PC-9 (cell line): ENCODE results near the gene GALNT7.

Experiments
- EZH2 ChIP-seq: fragments of 200-600 bp; sonication (generic); IDR thresholded peaks from 2 replicates; pipeline ENCODE4 v1.8.0; 2017; ENCODE audit warnings: antibody characterized with exemption, low read depth
- TF ChIP-seq, protein P1 (sequence below): fragments of 200-600 bp; sonication (generic); conservative IDR thresholded peaks from 2 replicates; pipeline ENCODE4 v1.6.1; 2017; ENCODE audit warnings: mixed run types, antibody characterized with exemption, mild to moderate bottlenecking, moderate library complexity

DNA sequence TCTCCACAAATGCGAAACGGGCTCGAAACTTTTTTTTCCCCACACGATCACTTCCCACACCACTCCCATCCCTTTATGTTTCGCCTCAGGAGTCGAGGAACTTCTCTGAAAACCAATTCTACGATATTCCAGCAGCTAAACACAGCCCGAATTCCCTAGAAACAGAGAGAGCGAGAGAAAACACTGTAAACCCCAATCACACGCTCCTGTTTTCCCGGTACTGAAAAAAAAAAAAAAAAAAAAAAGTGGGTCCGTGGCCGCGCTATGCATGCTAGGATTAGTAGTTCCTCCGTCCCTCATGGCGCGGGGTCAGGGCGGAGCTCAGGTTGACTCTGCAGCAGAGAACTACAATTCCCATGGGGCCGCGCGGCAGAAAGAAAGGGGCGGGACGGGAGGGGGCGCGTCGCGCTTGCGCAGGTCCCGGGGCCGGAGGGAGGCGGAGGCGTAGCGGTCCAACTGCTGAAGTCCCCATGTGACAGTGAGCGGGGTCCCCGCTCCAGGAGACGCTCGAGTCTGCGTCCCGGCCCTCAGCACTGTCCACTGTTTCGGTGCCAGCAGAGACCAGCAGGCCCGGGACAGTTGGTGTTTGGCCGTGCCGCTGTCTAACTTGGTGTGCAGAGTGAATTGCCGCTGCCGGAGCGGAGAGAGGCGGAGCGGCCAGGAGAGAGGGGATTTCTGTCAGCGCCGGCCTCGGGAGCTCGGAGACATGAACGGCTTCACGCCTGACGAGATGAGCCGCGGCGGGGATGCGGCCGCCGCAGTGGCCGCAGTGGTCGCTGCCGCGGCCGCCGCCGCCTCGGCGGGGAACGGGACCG lies 202.1 kb downstream of the GALNT7 start, which contains the start of gene SAP30:
- TF ChIP-seq, protein P1, sequence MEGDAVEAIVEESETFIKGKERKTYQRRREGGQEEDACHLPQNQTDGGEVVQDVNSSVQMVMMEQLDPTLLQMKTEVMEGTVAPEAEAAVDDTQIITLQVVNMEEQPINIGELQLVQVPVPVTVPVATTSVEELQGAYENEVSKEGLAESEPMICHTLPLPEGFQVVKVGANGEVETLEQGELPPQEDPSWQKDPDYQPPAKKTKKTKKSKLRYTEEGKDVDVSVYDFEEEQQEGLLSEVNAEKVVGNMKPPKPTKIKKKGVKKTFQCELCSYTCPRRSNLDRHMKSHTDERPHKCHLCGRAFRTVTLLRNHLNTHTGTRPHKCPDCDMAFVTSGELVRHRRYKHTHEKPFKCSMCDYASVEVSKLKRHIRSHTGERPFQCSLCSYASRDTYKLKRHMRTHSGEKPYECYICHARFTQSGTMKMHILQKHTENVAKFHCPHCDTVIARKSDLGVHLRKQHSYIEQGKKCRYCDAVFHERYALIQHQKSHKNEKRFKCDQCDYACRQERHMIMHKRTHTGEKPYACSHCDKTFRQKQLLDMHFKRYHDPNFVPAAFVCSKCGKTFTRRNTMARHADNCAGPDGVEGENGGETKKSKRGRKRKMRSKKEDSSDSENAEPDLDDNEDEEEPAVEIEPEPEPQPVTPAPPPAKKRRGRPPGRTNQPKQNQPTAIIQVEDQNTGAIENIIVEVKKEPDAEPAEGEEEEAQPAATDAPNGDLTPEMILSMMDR = no peak
- TF ChIP-seq EZH2 = no peak
